Measurements from ENCODE around the gene TALDO1.

- no peak for TF ChIP-seq POLR2A (IDR thresholded peaks at IDR 0.05; ENCODE audit: control extremely low read depth in 1 of 2, low read depth in 2 of 2, low read length in 2 of 2)
- no peak for TF ChIP-seq GABPA (IDR thresholded peaks at IDR 0.05; ENCODE audit: borderline replicate concordance, insufficient read depth, low read length)
- no peak for TF ChIP-seq POLR2AphosphoS5 (IDR thresholded peaks at IDR 0.05; ENCODE audit: low read depth, low read length)
- no peak for TF ChIP-seq JUN (IDR thresholded peaks at IDR 0.05; ENCODE audit: low read depth, low read length)
- no peak for TF ChIP-seq KDM1A (IDR thresholded peaks at IDR 0.05; ENCODE audit: borderline replicate concordance, low read length)
- TF ChIP-seq TAF1 (IDR thresholded peaks at IDR 0.05; ENCODE audit: low read depth, low read length) = no peak
- TF ChIP-seq MAFK (IDR thresholded peaks at IDR 0.05; ENCODE audit: low read depth, low read length) = no peak
- TF ChIP-seq CTCF (IDR thresholded peaks at IDR 0.05; ENCODE audit: control extremely low read depth in 1 of 3, insufficient read depth in 1 of 3, low read depth in 1 of 3, low read length in 3 of 3) = no peak
- TF ChIP-seq RAD21 (IDR thresholded peaks at IDR 0.05 in 1 of 2, conservative IDR thresholded peaks at IDR 0.05 in 1 of 2; ENCODE audit: low read depth in 2 of 2, low read length in 2 of 2) = no peak
- no peak for TF ChIP-seq EZH2 (IDR thresholded peaks at IDR 0.05; ENCODE audit: low read depth, low read length, severe bottlenecking)
- TF ChIP-seq SP1 (IDR thresholded peaks at IDR 0.05; ENCODE audit: low read depth, low read length) = no peak
- no peak for TF ChIP-seq EGR1 (IDR thresholded peaks at IDR 0.05; ENCODE audit: borderline replicate concordance, low read depth, low read length)
Measured at GRCh38 chr11:709109-709997, 37.9 kb upstream of the TALDO1 start.

Measured in H1 (cell line).